Activated T-helper 1 cell treated with anti-CD3 and anti-CD28 coated beads, Interleukin-2, amount 50 U/mL, for 16 hours (primary cell): Measurements from ENCODE around the gene ABCB10.
"Not testable (repeated sequence)": the region's sequence is repeated elsewhere in the genome, so short reads cannot be mapped to it uniquely, and the experiment has no call there.

Experiments
- DNase-seq, 2 donors: peaks; one replicate each; pipeline ENCODE4 v3.0.0-alpha.2; 2020; ENCODE audit warnings: low read depth in 1 of 2, low spot score in 1 of 2

The ABCB10 gene

DNA sequence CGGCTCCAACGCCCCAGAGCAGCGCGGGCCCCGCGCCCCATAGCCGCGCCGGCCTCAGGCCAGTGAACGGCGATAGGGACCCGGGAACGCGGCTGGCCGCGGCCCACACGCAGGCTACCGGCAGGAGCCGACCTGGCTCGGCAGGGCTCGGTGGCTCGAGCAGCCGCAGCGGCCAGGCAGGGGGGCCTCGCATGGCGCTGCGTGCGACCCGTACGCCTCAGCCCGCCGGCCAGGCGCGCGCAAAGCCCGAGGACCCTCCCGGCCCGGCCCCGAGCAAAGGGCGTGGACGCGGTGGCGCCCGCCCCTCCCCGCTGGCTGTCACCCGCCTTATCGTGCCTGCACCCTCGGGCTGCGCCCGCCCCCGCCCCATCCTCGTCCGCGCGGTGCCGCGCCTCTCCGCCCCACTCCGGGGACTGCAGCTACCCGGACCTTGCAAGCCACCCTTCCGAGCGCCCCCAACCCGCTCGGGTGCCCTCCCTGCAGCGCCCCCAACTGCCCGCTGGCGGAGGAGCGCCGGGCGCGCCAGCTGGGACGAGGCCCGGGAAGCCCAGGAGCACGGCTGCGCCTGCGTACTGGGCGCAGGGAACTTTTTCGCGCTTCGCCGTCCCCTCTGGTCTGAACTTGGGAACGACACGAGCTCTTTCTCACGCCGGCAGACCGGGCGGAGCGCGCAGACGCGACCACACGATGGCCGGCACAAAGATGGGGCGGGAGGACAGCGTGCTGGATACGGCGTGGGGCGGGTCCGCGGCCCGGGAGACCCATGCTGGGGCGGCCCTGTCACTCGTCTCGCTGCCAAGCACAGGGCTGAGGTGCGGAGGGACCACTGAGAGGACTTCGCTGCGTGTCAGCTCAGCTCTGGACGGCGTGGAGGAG, at the start of gene ABCB10:
ABCB10 (minus strand) TSS at position 248 of the 876 bp plus-strand sequence; CDS start at position 193, 55 bp downstream.
- DNase-seq = peak; percentile 68 to 79

DNA sequence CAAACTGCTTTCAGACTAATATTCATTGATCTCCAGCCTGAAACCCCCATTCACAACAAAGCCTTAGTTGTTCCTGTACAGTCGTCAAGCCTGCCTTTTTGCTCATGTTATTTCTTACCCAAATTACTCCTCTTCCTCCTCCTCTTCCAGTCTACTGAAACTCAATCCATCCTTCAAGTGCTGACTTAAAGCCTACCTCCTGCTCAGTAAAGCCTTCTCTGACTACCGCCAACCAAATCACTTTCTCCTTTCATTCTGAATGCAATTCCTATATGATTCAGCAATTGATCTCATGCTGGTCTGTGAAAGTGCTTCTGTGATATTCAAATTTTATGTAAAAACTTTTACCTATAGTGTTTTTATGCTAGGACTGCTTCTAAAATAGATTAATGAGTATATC, 48.9 kb upstream of the ABCB10 start:
- DNase-seq = no peak

DNA sequence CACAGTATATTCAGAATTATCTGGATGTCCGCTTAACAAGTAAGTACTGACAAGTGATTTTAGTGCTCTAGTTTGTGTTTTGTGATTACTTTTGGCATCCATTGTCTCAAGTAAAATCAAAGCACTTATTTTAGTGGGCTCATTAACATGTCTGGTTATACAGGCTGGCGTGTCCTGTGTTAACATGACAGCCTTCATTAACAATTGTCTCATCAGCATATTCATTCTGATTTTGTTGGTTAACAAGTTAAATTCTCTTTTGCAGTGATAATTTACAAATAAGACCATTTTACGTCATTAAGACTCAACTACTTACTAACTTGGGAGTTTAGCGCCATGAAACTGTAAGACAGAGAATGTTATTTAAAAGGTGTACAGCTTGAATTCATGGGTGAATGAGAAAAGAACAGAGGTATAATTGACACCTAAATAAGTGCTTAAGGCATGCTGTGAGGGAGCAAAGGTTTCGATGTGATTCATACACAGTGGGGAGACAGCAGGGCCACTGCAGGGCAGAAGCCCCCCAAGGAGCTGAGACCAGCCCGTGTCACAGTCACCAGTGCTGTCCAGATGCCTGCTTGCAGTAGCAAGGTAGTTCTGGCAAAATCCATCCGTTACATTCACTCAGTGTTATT, 45.0 kb upstream of the ABCB10 start:
- DNase-seq = no peak

DNA sequence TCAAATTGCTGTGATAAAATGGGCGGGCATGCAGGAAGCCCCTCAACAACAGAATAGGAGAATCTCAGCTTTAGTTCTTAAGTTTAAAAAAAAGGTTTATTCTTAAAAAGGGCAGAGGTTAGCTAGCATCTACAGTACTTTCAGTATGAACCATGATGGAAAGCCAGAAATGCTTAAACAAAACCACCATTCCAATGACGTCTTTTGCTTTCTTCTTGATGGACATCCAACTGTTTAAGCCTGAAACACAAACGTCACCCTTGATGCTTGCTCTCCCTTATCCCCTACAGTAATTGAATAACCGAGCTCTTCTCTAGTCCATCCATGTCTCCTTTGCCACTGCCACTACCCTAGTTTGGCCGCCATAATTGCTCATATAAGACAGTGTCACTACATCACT, 41.7 kb upstream of the ABCB10 start:
- no peak for DNase-seq

DNA sequence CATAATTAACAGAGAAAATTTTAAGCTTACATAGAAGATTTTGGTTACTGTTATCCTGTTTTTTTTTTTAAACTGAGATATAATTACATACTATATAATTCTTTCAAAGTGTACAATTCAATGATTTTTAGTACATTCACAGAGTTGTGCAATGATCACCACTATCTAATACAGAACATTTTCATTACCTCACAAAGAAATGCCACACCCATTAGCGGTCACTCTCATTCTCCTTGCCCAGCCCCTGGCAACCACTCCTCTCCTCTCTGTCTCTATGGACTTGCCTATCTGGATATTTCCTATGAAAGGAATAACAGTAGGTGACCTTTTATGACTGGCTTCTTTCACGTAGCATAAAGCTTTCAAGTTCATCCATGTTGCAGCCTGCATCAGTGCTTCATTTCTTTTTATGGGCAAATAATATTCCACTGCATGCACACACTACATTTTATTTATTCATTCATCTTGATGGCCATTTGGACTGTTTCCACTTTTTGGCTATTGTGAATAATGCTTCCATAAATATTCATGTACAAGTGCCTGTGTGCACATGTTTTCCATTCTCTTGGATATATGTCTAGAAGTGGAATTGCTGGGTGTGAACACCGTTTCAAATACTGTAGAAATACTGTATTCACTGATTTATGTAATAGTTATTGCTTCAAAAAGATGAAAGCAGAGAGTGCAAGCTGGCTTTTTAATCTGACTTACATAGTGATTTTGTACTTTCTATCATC, 40.9 kb upstream of the ABCB10 start:
- DNase-seq = no peak

DNA sequence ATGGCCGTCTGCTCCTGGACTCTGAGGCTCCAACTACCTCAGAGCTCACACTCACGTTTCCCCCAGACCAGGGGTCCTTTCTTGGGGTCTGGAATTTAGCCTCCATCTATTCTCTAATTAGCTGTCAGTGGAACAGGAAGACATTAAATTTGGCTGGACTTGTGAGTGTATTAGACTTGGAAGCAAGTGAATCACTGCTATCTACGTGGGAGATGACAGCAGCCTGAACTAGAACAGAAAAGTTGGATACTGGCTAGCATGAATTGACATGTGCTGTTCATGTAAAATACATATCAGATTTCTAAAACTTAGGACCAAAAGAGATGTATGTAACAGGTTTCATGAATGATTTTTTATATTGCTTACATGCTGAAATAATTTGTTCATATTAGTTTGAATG, 39.4 kb upstream of the ABCB10 start:
- DNase-seq = no peak

DNA sequence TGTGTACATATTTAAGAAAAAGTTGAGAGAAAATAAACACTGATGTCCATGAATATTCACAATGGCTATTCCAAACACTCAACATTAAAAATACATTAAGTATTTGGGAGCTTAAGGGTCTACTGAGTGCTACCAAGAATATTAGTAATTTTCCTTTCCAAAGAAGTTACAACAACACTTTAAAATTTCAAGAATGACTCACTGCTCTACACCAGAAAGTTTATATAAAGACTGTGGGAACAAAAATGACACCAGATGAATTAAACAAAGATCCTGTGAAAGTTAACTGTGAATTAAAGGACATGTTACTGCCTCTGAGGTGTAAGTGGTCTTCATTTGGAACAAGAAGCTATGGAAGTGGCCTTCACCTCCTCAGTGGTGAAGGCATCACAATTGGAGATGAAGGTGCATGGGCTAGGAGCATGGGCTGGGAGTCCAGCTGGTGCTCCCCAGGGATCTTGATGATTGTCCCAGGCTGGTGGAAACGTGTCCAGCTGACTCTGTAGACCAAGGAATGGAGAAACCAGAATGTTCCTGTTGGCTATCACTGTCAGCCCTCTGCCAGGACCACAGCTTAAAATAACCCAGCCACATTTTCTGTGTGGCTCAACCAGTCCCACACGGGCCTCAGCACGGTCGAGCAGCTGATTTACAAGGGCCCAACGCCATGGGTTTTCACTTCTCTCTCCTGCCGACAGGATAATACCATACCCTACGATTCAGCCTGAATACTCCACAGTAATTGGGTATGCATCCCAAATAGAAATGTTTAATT, 38.6 kb upstream of the ABCB10 start:
- no peak for DNase-seq

DNA sequence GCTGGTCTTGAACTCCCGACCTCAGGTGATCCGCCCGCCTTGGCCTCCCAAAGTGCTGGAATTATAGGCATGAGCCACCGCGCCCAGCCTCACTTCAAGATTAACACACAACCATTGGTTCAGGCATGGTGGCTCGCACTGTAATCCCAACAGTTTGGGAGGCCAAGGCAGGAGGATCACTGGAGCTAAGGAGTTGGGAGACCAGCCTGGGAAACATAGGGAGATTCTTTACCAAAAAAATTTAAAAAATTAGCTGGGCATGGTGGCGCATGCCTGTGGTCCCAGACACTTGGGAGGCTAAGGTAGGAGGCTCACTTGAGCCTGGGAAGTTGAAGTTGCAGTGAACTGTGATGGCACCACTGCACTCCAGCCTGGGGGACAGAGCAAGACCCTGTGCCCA, 37.4 kb upstream of the ABCB10 start:
- DNase-seq = not testable (repeated sequence)

DNA sequence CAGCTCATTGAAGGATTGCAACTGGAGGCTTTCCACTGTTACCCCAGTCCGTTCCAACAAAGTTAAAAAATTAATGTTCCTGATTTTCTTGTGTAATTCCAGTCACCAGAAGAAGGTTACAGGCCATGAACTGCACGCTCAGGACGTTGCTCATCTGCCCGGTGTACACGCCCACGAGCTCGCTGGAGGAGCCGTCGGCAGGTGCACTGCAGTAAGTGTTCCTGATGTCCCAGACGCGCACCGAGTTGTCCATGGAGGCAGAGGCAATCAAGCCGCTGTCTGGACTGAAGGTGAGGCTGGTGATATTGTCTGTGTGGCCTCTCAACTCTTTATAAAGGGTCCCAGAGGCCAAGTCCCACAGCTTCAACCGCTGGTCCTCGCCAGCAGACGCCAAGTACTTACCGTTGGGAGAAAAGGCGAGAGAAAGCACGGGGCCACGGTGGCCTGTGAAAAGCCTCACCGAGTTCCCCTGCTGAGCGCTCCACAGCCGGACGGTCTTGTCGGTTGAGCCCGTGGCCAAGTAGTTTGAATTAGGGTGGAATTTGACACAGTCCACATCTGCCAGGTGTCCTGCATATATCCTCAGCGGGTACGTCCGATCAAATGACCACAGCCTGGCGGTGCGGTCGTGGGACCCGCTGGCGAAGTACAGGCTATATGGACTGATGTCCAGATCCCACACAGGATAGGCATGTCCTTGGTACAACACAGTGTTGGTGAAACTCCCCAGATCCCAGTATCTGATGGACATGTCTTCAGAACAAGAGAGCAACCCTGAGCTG, 35.9 kb upstream of the ABCB10 start:
- DNase-seq = no peak

DNA sequence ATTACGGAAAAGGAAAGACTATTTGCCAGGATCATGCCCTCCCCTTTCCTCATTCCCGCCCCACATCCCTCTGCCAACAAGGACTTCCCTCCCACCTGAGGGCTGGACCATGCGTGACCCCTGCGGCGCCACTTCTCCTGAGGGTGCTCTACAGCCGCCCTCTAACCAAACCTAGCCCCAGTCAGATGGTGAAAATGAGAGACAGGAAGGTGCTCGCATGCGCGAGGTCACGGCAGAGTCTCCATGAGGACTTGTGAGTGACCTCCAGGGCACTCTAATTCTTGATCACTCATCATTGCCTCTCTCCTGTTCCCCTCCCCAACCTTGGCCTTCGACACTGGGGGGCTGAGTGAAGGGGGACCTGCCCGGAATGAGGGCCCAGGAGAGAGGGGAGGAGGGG, 35.3 kb upstream of the ABCB10 start:
- DNase-seq = no peak

DNA sequence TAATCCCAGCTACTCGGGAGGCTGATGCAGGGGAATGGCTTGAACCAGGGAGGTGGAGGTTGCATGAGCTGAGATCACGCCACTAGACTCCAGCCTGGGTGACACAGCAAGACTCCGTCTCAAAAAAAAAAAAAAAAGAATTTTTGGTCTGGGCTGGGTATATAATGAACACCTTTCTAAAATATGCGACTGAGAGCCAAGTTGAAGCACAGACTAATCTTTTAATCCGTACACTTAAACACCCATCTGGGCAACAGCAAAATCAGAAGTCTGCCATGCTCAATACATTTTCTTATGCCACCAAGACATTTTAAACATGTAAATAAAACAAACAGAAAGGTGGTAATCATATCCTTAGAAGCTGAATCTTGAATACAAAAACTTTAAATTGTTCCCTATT, 31.6 kb upstream of the ABCB10 start:
- no peak for DNase-seq

DNA sequence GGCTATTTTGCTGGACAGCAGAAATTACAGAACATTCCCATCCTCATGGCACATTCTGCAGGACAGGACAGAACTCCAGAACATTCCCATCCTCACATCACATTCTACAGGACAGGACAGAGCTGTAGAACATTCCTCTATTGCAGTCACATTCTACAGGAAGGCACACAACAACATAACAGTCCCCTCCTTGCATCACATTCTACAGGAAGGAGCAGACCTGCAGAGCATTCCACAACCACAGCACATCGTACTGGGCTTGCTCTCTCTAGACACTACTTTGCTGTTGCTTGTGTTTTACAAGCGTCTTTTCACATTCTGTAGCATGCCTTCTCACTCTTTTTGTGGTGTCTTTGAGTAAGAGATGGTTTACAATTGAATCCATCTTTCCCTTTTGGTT, 26.8 kb upstream of the ABCB10 start:
- DNase-seq = no peak

DNA sequence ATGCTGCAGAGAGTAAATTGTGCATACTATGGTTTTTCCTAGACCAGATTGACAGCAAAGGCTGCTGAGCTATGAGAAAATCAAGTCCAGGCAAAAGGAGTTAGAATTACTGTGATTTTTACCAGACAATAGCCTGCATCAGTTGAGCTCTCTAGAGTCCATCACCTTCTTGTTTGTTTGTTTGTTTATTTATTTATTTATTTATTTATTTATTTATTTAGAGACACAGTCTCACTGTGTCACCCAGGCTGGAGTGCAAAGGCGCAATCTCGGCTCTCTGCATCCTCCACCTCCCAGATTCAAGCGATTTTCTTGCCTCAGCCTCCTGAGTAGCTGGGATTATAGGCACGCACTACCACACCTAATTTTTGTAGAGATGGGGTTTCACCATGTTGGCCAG, 24.2 kb upstream of the ABCB10 start:
- DNase-seq = no peak

DNA sequence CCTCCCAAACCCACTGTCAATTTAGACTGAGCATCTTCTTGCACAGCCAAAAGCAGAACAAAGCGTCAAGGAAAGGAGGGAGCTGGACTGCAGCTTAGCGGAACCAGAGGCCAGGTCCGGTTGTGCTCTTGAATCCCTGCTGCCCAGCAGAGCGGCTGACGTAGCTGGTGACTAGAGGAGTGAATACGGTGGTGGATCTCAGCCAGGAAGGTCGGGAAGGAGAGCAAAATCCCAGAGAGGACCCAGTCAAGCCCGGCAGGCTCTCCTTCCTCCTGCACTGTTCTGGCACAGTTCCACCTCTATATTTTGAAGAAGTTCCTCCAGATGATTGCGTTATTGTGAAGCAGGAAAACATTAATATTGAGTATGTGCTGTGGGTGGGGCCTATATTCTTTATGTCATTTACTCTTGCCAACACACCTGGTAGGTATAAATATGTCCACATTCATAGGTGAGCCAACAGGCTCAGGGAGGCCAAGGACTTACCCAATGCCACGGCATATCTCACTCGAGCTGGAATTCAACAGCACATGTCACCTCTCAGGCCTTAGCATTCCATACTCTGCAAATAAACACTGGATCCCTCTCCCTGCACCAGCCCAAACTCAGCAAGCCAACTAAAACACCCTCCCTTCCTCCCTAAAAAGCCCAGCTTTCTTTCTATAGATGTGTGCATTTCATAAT, 23.6 kb upstream of the ABCB10 start:
- DNase-seq = no peak

DNA sequence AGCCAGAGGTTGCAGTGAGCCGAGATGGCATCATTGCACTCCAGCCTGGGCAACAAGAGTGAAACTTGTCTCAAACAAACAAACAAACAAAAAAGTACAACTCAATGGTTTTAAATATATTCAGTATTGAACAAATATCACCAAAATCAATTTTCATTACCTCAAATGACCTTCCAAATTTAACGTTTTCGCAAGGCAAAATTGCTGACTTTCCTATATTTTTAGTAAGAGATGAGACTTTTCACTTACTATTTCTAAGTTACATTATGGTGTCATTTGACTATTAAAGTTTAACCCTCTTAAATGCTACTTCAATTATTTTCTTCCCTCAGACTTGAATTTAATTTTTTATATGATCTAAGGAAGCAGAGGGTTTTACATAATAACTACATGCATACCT, 23.0 kb upstream of the ABCB10 start:
- DNase-seq = no peak

DNA sequence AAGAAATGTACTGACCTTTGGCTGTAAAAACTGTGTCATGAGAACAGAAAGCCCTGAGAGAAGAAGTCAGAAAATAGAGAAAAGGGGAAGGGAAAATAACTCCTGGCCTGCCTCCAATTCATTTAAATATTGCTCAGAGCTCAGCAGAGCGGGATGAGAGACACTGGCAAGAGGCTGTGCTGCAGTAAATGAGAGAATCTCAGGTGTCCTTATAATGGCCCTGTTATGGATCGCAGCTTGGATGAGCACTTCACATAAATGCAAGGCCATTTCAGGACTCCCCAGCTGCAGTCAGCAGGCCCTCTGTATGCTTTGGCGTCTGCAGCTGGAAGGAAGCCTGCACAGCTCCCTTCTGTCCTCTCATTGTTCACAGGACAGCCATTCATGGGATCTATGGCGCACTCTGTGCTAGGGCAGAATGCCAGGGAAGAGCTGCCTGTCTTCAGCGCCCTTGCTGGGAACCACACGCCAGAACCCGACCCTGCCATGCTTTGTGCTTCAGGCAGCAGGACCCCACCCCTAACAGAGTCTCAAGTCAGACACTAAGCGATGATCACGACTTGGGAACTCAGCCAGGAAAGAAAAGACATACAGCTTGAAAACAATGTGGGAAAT, 20.7 kb upstream of the ABCB10 start:
- DNase-seq = no peak

DNA sequence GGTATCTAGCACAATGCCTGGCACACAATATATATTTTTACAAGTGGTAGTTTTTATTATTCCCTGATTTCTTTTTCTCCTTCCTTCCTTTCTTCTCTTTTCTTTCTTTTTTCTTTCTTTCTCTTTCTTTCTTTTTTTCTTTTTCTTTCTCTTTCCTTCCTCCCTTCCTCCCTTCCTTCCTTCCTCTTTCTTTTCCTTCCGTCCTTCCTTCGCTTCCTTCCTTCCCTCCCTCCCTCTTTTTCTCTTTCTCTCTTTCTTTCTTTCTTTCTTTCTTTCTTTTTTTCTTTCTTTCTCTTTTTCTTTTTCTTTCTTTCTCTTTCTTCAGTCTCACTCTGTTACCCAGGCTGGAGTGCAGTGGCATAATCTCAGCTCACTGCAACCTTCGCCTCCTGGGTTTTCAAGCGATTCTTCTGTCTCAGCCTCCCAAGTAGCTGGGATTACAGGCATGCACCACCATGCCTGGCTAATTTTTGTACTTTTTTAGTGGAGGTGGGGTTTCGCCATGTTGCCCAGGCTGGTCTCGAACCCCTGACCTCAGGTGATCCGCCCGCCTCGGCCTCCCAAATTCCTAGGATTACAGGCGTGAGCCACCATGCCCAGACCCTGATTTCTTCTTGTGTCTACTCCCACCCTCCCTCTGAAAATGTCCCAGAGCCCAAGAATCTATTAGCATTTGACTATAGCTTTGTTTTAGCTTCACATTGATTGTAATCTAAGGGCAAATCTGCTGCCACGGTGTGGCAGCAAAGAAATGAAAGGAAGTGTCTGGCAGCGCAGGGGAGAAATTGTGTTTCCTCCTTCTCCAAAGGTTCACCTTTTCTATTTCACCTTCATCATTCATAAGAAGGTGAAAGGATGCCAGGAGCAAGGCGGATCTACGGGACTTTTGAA, 19.9 kb upstream of the ABCB10 start:
- DNase-seq = no peak

DNA sequence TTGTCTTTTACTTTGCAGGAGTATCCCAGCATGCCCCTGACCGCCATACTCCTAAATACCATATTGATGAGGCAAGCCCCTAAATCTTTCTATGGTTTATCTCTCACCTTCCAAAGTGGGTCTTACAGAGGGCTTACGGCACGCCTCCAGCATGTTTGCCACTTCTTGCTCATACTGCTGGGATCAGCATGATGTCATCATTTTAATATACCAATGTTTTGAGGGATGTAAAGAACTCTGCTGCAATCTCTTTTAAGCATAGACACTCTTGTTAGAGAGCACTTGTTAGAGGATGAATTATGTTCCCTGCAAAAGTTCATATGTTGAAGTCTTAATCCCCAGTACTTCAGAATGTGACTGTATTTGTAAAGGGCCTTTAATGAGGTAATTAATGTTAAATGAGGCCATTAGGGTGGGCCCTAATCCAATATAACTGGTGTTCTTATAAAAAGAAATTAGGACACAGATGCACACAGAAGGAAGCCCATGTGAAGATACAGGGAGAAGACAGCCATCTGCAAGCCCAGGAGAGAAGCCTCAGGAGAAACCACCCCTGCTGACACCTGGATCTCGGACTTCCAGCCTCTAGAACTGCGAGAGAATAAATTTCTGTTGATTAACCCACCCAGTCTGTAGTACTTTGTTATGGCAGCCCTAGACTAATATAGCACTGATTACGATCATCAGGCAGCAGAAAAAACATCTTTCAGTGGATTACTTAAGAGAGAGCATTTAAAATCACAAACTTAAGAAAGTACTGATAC, 16.4 kb upstream of the ABCB10 start:
- no peak for DNase-seq
